Measurements from ENCODE around the gene LPP. TPM values are rescaled to one million over a fixed set of nuclear protein-coding genes. Genes with fewer than 3 reads are reported as not detected.
A peak's percentile ranks its signal among the peaks of the same experiment; 100 is the strongest.

Gene LPP
- total RNA-seq, 4 donors from 2014 or later, result 109 to 170 (median 132) TPM

DNA sequence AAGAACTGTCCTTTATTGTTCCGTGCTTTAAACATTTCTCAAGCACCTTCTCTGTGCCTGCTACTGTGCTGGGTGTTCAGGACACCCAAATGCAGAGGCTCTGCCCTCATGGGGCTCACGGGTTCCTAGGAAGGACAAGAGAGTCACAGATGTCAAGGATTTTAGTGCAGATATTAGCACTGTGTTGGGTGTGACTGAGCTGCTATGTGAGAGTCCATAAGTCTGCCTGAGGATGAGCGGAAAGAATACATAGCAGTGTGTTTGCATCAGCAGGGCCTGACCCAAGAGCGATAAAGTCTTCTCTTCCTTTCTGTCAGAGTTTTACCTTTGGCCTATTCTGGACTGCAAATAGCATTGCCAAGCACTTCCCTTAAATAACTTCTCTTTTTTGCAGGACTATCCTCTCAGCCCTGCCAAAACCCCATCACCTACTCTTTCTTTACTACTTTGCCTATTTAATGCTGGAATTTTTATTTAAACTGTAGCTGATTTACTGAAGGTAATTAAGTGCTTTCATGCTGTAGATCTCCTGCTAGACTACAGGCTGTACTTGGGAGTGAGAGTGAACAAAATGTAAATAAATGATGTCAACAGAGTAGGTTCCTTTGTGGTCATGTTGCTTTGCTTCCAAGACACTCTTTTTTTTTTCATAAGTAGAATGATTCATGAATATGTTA, 558.4 kb downstream of the LPP start:
- H3K4me1 ChIP-seq, result no peaks in the 10 kb centered on the region
- no peak for TF ChIP-seq POLR2A (IDR thresholded peaks at IDR 0.05)
- TF ChIP-seq, protein P1, sequence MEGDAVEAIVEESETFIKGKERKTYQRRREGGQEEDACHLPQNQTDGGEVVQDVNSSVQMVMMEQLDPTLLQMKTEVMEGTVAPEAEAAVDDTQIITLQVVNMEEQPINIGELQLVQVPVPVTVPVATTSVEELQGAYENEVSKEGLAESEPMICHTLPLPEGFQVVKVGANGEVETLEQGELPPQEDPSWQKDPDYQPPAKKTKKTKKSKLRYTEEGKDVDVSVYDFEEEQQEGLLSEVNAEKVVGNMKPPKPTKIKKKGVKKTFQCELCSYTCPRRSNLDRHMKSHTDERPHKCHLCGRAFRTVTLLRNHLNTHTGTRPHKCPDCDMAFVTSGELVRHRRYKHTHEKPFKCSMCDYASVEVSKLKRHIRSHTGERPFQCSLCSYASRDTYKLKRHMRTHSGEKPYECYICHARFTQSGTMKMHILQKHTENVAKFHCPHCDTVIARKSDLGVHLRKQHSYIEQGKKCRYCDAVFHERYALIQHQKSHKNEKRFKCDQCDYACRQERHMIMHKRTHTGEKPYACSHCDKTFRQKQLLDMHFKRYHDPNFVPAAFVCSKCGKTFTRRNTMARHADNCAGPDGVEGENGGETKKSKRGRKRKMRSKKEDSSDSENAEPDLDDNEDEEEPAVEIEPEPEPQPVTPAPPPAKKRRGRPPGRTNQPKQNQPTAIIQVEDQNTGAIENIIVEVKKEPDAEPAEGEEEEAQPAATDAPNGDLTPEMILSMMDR (IDR thresholded peaks at IDR 0.05), result no peak
- H3K27me3 ChIP-seq, result no peaks in the 10 kb centered on the region
- H3K27ac ChIP-seq, result peak overlapping the region in 2 of 4 donors; percentile 32 to 54
- H3K9me3 ChIP-seq, result no peaks in the 10 kb centered on the region
- no peak for DNase-seq
- H3K36me3 ChIP-seq, result peaks cover 0 to 10% (median 0%) of the 10 kb centered on the region in 3 donors
- no peak overlapping the region for H3K4me3 ChIP-seq

DNA sequence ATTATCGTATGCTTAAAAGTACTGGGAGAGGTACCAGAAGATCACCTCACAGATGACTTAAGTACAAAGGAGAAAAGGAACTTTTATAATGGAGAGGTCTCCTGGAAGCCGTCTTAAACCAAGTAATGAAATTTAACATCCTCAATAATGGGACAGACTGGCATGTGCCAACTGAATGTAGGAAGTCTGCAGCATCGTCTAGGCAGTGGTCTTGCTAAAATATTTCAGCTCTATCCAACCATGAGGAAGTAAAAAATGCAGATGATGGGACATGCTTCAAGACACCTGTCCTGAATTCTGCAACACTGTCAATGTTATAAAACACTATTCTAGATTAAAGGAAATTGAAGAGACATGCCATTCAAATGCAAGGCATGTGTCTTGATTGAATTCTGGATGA, 559.0 kb downstream of the LPP start:
- Histone ChIP-seq H3K36me3 (peaks cover 0 to 10% (median 0%) of the 10 kb centered on the region in 3 donors), H3K27me3 (no peaks in the 10 kb centered on the region), H3K4me3 (no peak overlapping the region), H3K27ac (peak overlapping the region in 1 of 4 donors; percentile 54), H3K9me3 (no peaks in the 10 kb centered on the region), H3K4me1 (no peaks in the 10 kb centered on the region)
- TF ChIP-seq POLR2A (IDR thresholded peaks at IDR 0.05), result no peak
- TF ChIP-seq, protein P1 (IDR thresholded peaks at IDR 0.05), result no peak
- no peak for DNase-seq

DNA sequence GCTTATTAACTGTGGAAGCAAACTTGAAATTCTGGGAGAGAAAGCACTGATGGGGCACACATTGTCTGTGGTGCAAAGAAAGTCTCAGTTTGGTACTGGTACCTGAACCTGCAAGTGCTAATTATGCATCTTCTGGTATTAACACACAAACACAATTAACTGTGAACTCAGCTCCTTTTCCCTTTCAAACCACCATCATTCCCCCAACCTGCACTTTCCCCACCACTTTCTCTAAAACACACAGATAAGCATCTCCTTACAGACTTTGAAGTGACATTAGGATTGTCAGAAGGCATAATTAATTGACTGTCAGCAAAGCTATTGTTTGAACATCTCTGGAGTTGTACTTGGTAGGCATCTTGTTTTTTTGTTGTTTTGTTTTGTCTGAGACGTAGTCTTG, 565.6 kb downstream of the LPP start:
- no peaks in the 10 kb centered on the region for H3K36me3 ChIP-seq
- no peaks in the 10 kb centered on the region for H3K9me3 ChIP-seq
- TF ChIP-seq, protein P1 (IDR thresholded peaks at IDR 0.05), result no peak
- no peak for TF ChIP-seq POLR2A (IDR thresholded peaks at IDR 0.05)
- no peaks in the 10 kb centered on the region for H3K27me3 ChIP-seq
- no peak overlapping the region for H3K4me3 ChIP-seq
- no peaks in the 10 kb centered on the region for H3K4me1 ChIP-seq
- H3K27ac ChIP-seq, result no peak overlapping the region
- DNase-seq, result no peak

DNA sequence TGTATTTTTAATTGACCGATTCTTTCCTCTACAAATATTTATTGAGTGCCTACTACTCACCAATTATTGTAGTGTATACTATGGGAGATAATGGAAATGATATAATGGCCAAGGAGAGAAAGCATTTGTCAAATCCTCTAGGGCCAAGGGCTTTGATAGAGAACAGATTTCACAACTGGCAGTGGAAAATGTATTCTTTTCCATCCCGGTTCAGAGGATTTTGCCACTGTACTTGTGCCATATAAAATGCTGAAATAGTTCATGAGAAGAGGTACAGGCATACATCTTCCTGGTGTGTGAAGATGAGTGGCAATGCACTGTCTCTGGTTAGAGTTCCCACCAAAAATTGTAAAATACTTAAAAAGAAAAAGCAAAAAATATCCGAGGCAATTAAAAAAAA, 566.3 kb downstream of the LPP start:
- Histone ChIP-seq H3K4me1 (no peaks in the 10 kb centered on the region), H3K27me3 (no peaks in the 10 kb centered on the region), H3K27ac (no peak overlapping the region), H3K4me3 (no peak overlapping the region), H3K36me3 (no peaks in the 10 kb centered on the region), H3K9me3 (no peaks in the 10 kb centered on the region)
- no peak for DNase-seq
- TF ChIP-seq POLR2A (IDR thresholded peaks at IDR 0.05), result no peak
- TF ChIP-seq, protein P1 (IDR thresholded peaks at IDR 0.05), result no peak

DNA sequence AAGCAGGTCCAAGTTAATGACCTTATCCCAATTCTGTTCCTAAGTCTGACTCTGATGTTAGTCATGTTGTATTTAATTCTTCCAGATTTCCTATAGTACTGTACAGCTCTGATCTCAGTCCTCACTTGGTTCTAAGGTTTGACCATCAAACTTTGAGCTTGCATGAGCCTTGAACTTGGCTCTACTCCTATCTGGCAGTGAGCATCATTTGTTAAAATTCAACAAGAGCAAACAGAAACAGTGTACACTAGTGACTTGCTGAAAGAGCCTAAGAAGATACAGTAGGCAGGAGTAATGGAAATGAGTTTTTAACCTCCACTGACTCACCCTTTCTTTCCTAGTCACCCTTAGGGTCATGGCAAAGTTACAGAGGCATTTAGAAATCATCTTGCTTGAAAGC, 566.7 kb downstream of the LPP start:
- no peak for DNase-seq
- Histone ChIP-seq H3K4me1 (no peaks in the 10 kb centered on the region), H3K27ac (no peak overlapping the region), H3K4me3 (no peak overlapping the region), H3K27me3 (no peaks in the 10 kb centered on the region), H3K36me3 (no peaks in the 10 kb centered on the region), H3K9me3 (no peaks in the 10 kb centered on the region)
- no peak for TF ChIP-seq POLR2A (IDR thresholded peaks at IDR 0.05)
- TF ChIP-seq, protein P1 (IDR thresholded peaks at IDR 0.05), result no peak

Measured in Peyer's patch (tissue), 4 donors.